Hepatocyte (in vitro differentiated cells): Measurements from ENCODE around the gene RBKS. TPM values are rescaled to one million over a fixed set of nuclear protein-coding genes. Genes with fewer than 3 reads are reported as not detected.

Experiments used
- DNase-seq: peaks from one replicate; pipeline ENCODE4 v3.0.0-alpha.2; 2016; ENCODE audit warnings: low spot score
- H2AFZ ChIP-seq: fragments of 200-600 bp; sonication (generic); 2 replicates; pipeline ENCODE4 v1.6.0; 2016; ENCODE audit warnings: antibody characterized with exemption, mild to moderate bottlenecking
- H3K27ac ChIP-seq: fragments of 200-600 bp; sonication (generic); 2 replicates; pipeline ENCODE4 v1.5.1; 2016; ENCODE audit warnings: mild to moderate bottlenecking
- H3K27me3 ChIP-seq: fragments of 200-600 bp; sonication (generic); 2 replicates; pipeline ENCODE4 v1.6.1; 2016
- H3K36me3 ChIP-seq: fragments of 200-600 bp; sonication (generic); replicated peaks from 2 replicates; pipeline ENCODE4 v1.5.1; 2016; ENCODE audit warnings: low read depth; ENCODE audit not compliant: insufficient read depth
- H3K4me1 ChIP-seq: fragments of 200-600 bp; sonication (generic); 2 replicates; pipeline ENCODE4 v1.5.1; 2016; ENCODE audit warnings: mild to moderate bottlenecking, moderate library complexity; ENCODE audit not compliant: insufficient read depth
- H3K4me2 ChIP-seq: fragments of 200-600 bp; sonication (generic); 2 replicates; pipeline ENCODE4 v1.6.0; 2016
- H3K4me3 ChIP-seq: fragments of 200-600 bp; sonication (generic); 2 replicates; pipeline ENCODE4 v1.5.1; 2016; ENCODE audit warnings: mild to moderate bottlenecking
- H3K79me2 ChIP-seq: fragments of 200-600 bp; sonication (generic); 2 replicates; pipeline ENCODE4 v1.6.0; 2017; ENCODE audit warnings: mild to moderate bottlenecking
- H3K9me2 ChIP-seq: fragments of 200-600 bp; sonication (generic); replicated peaks from 2 replicates; pipeline ENCODE4 v1.6.0; 2017; ENCODE audit warnings: mild to moderate bottlenecking; ENCODE audit not compliant: insufficient read depth
- H3K9me3 ChIP-seq: fragments of 200-600 bp; sonication (generic); 2 replicates; pipeline ENCODE4 v1.5.1; 2016; ENCODE audit warnings: low read depth, mild to moderate bottlenecking
- H4K20me1 ChIP-seq: fragments of 200-600 bp; sonication (generic); 2 replicates; pipeline ENCODE4 v1.6.0; 2016; ENCODE audit warnings: mild to moderate bottlenecking; ENCODE audit not compliant: insufficient read depth, poor library complexity, severe bottlenecking
- EZH2 ChIP-seq: fragments of 200-600 bp; sonication (generic); IDR thresholded peaks from 2 replicates; pipeline ENCODE4 v1.6.1; 2016; ENCODE audit warnings: antibody characterized with exemption, mild to moderate bottlenecking, borderline replicate concordance
- EZH2phosphoT487 ChIP-seq: fragments of 200-600 bp; sonication (generic); IDR thresholded peaks from one replicate; pipeline ENCODE4 v1.6.1; 2018; ENCODE audit warnings: antibody characterized with exemption, mild to moderate bottlenecking, low read depth, moderate library complexity; ENCODE audit not compliant: unreplicated experiment, severe bottlenecking
- WGBS: methylation state at CpG from one replicate; pipeline ENCODE4 v1.1.6; 2016; ENCODE audit warnings: low lambda C conversion rate; ENCODE audit errors: missing lambda C conversion rate; 5-methylcytosine and 5-hydroxymethylcytosine counted together
- polyA plus RNA-seq: library from polyadenylated mRNA; unstranded; fragments of >200 nt; fragmentation: Nextera tagmentation; extraction: Ambion mirVana; gene quantifications from 2 replicates; pipeline ENCODE4 v1.2.1, GENCODE V29; 2016
- total RNA-seq: library from RNA; depleted of rRNA; stranded (reverse); fragments of >200 nt; gene quantifications from 2 replicates; pipeline ENCODE4 v1.2.3, GENCODE V29; 2014
- TF ChIP-seq, protein P1 (sequence below): fragments of 200-600 bp; sonication (generic); IDR thresholded peaks from 2 replicates; pipeline ENCODE4 v1.5.1; 2016; ENCODE audit warnings: antibody characterized with exemption, mild to moderate bottlenecking; ENCODE audit not compliant: poor library complexity

The RBKS gene
- total and polyA plus RNA-seq, 2 experiments from 2014 or later: 5.5 to 7.2 TPM

DNA sequence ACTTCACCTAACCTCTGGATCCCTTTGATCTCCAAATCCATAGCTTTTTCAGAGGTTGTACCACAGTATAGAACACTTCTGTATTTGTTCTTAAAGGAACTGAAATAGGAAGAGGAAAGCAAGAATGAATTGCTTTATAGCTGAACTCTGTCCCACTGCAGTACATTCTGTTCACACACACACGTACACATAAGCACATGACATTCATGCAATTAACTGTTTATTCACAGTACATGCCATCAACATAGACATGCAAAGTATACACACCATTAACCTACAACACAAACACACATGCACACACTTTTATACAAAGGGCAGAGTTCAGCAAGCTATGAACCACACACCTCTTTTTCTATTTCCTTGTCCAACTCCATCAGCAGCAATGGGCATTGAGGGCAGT is 75.4 kb downstream of the RBKS start:
- no peak for DNase-seq
- Histone ChIP-seq H3K9me3 (no peaks in the 10 kb centered on the region), H3K27ac (no peak overlapping the region), H3K36me3 (no peaks in the 10 kb centered on the region), H3K79me2 (no peaks in the 10 kb centered on the region), H3K4me2 (no peak overlapping the region), H3K9me2 (no peaks in the 10 kb centered on the region), H3K27me3 (no peaks in the 10 kb centered on the region), H2AFZ (no peak overlapping the region), H4K20me1 (no peaks in the 10 kb centered on the region), H3K4me1 (no peaks in the 10 kb centered on the region), H3K4me3 (no peak overlapping the region)
- WGBS: 43% methylated on average over 1 of the region's 1 CpG
- no peak for TF ChIP-seq EZH2phosphoT487
- no peak for TF ChIP-seq EZH2
- TF ChIP-seq, protein P1, sequence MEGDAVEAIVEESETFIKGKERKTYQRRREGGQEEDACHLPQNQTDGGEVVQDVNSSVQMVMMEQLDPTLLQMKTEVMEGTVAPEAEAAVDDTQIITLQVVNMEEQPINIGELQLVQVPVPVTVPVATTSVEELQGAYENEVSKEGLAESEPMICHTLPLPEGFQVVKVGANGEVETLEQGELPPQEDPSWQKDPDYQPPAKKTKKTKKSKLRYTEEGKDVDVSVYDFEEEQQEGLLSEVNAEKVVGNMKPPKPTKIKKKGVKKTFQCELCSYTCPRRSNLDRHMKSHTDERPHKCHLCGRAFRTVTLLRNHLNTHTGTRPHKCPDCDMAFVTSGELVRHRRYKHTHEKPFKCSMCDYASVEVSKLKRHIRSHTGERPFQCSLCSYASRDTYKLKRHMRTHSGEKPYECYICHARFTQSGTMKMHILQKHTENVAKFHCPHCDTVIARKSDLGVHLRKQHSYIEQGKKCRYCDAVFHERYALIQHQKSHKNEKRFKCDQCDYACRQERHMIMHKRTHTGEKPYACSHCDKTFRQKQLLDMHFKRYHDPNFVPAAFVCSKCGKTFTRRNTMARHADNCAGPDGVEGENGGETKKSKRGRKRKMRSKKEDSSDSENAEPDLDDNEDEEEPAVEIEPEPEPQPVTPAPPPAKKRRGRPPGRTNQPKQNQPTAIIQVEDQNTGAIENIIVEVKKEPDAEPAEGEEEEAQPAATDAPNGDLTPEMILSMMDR: no peak

DNA sequence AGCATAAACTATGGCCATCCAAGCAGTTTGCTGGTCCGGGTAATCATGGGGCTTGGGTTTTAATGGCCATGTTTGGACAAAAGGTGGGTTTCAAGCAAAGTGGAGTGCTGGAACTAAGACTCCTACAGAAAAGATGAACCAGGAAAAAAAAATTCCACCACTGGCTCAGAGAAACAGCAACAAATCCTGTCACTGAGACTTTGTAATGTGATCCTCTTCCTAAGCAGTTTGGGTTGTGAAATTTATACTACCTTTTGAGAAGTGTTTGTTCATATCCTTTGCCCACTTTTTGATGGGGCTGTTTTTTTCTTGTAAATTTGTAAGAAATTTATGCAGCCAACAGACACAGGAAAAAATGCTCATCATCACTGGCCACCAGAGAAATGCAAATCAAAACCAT is 78.4 kb downstream of the RBKS start:
- no peak overlapping the region for H3K27ac ChIP-seq
- no peaks in the 10 kb centered on the region for H4K20me1 ChIP-seq
- H3K4me2 ChIP-seq: no peak overlapping the region
- TF ChIP-seq EZH2phosphoT487: no peak
- no peaks in the 10 kb centered on the region for H3K9me2 ChIP-seq
- H3K4me3 ChIP-seq: no peak overlapping the region
- 91% methylated on average over 1 of the region's 1 CpG for WGBS
- no peaks in the 10 kb centered on the region for H3K27me3 ChIP-seq
- DNase-seq: no peak
- no peaks in the 10 kb centered on the region for H3K36me3 ChIP-seq
- no peaks in the 10 kb centered on the region for H3K79me2 ChIP-seq
- H3K4me1 ChIP-seq: no peaks in the 10 kb centered on the region
- no peak overlapping the region for H2AFZ ChIP-seq
- H3K9me3 ChIP-seq: no peaks in the 10 kb centered on the region

DNA sequence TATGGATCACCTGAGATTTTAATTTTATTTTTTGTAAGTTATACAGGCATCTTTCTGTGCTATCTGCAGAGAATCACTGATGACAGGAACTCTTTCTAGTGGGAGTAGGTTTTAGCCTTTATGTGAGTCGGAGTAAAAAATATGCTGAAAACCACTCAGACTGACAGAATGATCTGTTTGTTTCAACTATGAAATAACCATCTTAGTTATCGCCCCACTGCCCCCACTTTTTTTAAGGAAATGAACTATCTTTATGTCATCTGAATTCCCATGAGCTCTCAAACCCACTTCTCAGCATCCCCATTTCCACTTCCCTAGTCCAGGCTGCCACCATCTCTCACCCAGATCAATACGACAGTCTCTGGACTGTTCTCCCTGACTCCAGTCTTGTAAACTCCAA is 79.7 kb downstream of the RBKS start:
- H3K27ac ChIP-seq: no peak overlapping the region

DNA sequence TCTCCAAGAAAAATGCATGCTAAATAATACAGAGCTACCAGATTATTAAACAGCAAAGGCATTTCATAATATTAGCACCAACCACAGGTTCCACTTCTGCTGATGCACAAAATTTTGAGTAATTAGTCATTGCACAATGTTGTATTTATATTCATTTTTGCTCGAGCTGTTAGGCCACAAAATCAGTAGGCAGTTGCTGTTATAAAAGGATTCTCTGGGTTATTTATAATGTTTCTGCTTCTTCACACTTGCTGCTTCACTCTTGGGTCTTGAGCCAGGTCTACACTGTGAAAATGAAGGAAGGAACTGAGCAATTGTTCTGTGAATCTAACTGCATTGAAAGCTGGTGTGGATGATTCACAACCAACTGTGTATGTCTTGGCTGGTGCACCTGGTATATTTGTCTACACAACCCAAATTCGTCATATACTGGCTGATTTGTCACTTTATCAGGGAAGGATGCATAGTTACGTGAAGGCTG is 80.4 kb downstream of the RBKS start:
- 81% methylated on average over 3 of the region's 3 CpGs for WGBS
- H3K27ac ChIP-seq: no peak overlapping the region
- no peak overlapping the region for H3K4me2 ChIP-seq

More for the DNA sequence above, 79.7 kb downstream of the RBKS start:
- TF ChIP-seq EZH2: no peak
- no peak for TF ChIP-seq EZH2phosphoT487
- TF ChIP-seq, protein P1: no peak
- H3K27me3 ChIP-seq: no peaks in the 10 kb centered on the region
- no peaks in the 10 kb centered on the region for H3K79me2 ChIP-seq
- no peaks in the 10 kb centered on the region for H3K9me3 ChIP-seq
- no peaks in the 10 kb centered on the region for H3K9me2 ChIP-seq
- no peaks in the 10 kb centered on the region for H3K4me1 ChIP-seq
- no peak overlapping the region for H3K4me2 ChIP-seq
- no peaks in the 10 kb centered on the region for H3K36me3 ChIP-seq
- H2AFZ ChIP-seq: no peak overlapping the region
- H4K20me1 ChIP-seq: no peaks in the 10 kb centered on the region
- H3K4me3 ChIP-seq: no peak overlapping the region
- no peak for DNase-seq
- WGBS: 90% methylated on average over 3 of the region's 3 CpGs

More for the DNA sequence above, 80.4 kb downstream of the RBKS start:
- Histone ChIP-seq H3K27me3 (no peaks in the 10 kb centered on the region), H2AFZ (no peak overlapping the region), H3K36me3 (no peaks in the 10 kb centered on the region), H3K4me3 (no peak overlapping the region), H3K9me3 (no peaks in the 10 kb centered on the region), H4K20me1 (no peaks in the 10 kb centered on the region), H3K4me1 (no peaks in the 10 kb centered on the region), H3K79me2 (no peaks in the 10 kb centered on the region), H3K9me2 (no peaks in the 10 kb centered on the region)
- TF ChIP-seq, protein P1: no peak
- TF ChIP-seq EZH2phosphoT487: no peak
- TF ChIP-seq EZH2: no peak
- no peak for DNase-seq
